CD4-positive, alpha-beta T cell treated with Interferon alpha-2 for 1 hour (primary cell): ENCODE results near the gene FES.

Experiments used
- DNase-seq, 2 donors: peaks; one replicate each; pipeline ENCODE4 v3.0.0-alpha.2; 2020 to 2022

Gene FES

GRCh38 chr15:90933301-90933700 is 49.0 kb downstream of the FES start:
- no peak for DNase-seq

GRCh38 chr15:90934256-90934948 is 50.1 kb downstream of the FES start:
- peak; percentile 87 to 89 for DNase-seq

- peak; percentile 93 to 96 for DNase-seq
These were observed 50.8 kb downstream of the FES start, which contains the start of gene UNC45A for GRCh38 chr15:90934949-90935751. UNC45A (plus strand) TSS chr15:90935285; CDS start chr15:90935325, 40 bp downstream.

- DNase-seq: no peak
These were observed 52.5 kb downstream of the FES start for GRCh38 chr15:90936823-90937222.

GRCh38 chr15:90938261-90938660 is 54.0 kb downstream of the FES start:
- no peak for DNase-seq

GRCh38 chr15:90939756-90940155 is 55.5 kb downstream of the FES start:
- no peak for DNase-seq

GRCh38 chr15:90941038-90941437 is 56.7 kb downstream of the FES start:
- DNase-seq: no peak

- no peak for DNase-seq
These were observed 58.2 kb downstream of the FES start for GRCh38 chr15:90942354-90943120.

- DNase-seq: no peak
These were observed 60.8 kb downstream of the FES start for GRCh38 chr15:90945091-90945490.
